PFSK-1 (cell line): ENCODE data around the gene RAN.

ENCODE experiments used
- FOXP2 ChIP-seq: optimal IDR thresholded peaks from 2 replicates; pipeline ENCODE3; 2011; ENCODE audit warnings: borderline replicate concordance, control low read depth, inconsistent platforms; ENCODE audit not compliant: insufficient read depth; ENCODE audit errors: extremely low read length, extremely low read depth
- POLR2AphosphoS5 ChIP-seq: IDR thresholded peaks from 2 replicates; pipeline ENCODE4 v1.6.1; 2012; ENCODE audit warnings: low read depth, mild to moderate bottlenecking, control low read depth, low read length, moderate library complexity
- TF ChIP-seq, protein P1 (sequence below), 2 experiments: IDR thresholded peaks; 2 replicates each; pipeline versions ENCODE4 v1.6.1 to v1.8.0; 2011 to 2012; ENCODE audit warnings: low read depth in 2 of 2, low read length in 2 of 2, control low read depth in 1 of 2, inconsistent platforms in 1 of 2, mild to moderate bottlenecking in 1 of 2, moderate library complexity in 1 of 2; ENCODE audit not compliant: insufficient read depth in 1 of 2

DNA sequence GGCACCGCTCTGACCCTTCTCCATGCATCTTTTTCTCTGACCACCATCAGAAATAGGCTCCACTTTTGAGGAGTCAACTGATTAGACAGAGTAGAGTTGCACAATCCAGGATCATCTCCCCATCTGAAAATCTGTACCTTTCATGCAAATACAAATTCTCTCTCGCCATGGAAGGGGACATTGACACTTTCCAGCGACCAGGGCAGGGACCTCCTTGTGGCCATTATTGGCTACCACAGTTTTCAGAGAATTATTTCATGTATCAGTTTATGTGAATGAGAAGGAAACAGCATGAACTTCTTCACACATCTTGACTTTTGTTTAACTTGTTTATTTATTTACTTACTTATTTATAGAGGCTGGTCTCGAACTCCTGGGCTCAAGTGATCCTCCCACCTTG is 13.8 kb upstream of the RAN start:
- no peak for TF ChIP-seq POLR2AphosphoS5
- TF ChIP-seq, protein P1, sequence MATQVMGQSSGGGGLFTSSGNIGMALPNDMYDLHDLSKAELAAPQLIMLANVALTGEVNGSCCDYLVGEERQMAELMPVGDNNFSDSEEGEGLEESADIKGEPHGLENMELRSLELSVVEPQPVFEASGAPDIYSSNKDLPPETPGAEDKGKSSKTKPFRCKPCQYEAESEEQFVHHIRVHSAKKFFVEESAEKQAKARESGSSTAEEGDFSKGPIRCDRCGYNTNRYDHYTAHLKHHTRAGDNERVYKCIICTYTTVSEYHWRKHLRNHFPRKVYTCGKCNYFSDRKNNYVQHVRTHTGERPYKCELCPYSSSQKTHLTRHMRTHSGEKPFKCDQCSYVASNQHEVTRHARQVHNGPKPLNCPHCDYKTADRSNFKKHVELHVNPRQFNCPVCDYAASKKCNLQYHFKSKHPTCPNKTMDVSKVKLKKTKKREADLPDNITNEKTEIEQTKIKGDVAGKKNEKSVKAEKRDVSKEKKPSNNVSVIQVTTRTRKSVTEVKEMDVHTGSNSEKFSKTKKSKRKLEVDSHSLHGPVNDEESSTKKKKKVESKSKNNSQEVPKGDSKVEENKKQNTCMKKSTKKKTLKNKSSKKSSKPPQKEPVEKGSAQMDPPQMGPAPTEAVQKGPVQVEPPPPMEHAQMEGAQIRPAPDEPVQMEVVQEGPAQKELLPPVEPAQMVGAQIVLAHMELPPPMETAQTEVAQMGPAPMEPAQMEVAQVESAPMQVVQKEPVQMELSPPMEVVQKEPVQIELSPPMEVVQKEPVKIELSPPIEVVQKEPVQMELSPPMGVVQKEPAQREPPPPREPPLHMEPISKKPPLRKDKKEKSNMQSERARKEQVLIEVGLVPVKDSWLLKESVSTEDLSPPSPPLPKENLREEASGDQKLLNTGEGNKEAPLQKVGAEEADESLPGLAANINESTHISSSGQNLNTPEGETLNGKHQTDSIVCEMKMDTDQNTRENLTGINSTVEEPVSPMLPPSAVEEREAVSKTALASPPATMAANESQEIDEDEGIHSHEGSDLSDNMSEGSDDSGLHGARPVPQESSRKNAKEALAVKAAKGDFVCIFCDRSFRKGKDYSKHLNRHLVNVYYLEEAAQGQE (IDR thresholded peaks at IDR 0.05; ENCODE audit: insufficient read depth in 1 of 2, low read depth in 2 of 2, low read length in 2 of 2) = no peak
- TF ChIP-seq FOXP2 = no peak
